Measurements from ENCODE around the gene AAR2.

AAR2 gene

GRCh38 chr20:36254076-36254475 is 17.8 kb downstream of the AAR2 start:
- in situ Hi-C loops (cut with HindIII; ENCODE audit: low pct_ligation_motif_present, low sequenced_read_pairs) = no loop called here
- no peaks in the 10 kb centered on the region for H3K27me3 ChIP-seq (replicated peaks)
- peaks cover 18% of the 10 kb centered on the region for H3K36me3 ChIP-seq (replicated peaks)
- H3K27ac ChIP-seq = no peak overlapping the region
- DNase-seq = no peak
- TF ChIP-seq, protein P1, sequence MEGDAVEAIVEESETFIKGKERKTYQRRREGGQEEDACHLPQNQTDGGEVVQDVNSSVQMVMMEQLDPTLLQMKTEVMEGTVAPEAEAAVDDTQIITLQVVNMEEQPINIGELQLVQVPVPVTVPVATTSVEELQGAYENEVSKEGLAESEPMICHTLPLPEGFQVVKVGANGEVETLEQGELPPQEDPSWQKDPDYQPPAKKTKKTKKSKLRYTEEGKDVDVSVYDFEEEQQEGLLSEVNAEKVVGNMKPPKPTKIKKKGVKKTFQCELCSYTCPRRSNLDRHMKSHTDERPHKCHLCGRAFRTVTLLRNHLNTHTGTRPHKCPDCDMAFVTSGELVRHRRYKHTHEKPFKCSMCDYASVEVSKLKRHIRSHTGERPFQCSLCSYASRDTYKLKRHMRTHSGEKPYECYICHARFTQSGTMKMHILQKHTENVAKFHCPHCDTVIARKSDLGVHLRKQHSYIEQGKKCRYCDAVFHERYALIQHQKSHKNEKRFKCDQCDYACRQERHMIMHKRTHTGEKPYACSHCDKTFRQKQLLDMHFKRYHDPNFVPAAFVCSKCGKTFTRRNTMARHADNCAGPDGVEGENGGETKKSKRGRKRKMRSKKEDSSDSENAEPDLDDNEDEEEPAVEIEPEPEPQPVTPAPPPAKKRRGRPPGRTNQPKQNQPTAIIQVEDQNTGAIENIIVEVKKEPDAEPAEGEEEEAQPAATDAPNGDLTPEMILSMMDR (IDR thresholded peaks at IDR 0.05; ENCODE audit: low read depth, low read length, missing control alignments) = no peak
- no peak overlapping the region for H3K4me3 ChIP-seq (ENCODE audit: low read depth, low read length)

GRCh38 chr20:36255445-36255844 is 19.2 kb downstream of the AAR2 start:
- no peak overlapping the region for H3K27ac ChIP-seq
- no peak for DNase-seq
- TF ChIP-seq, protein P1 (IDR thresholded peaks at IDR 0.05; ENCODE audit: low read depth, low read length, missing control alignments) = no peak
- peaks cover 14% of the 10 kb centered on the region for H3K36me3 ChIP-seq (replicated peaks)
- H3K27me3 ChIP-seq (replicated peaks) = no peaks in the 10 kb centered on the region
- in situ Hi-C loops (cut with HindIII; ENCODE audit: low pct_ligation_motif_present, low sequenced_read_pairs) = no loop called here
- H3K4me3 ChIP-seq (ENCODE audit: low read depth, low read length) = no peak overlapping the region

GRCh38 chr20:36259177-36260061 is 23.1 kb downstream of the AAR2 start:
- TF ChIP-seq, protein P1 (IDR thresholded peaks at IDR 0.05; ENCODE audit: low read depth, low read length, missing control alignments) = no peak
- H3K4me3 ChIP-seq (ENCODE audit: low read depth, low read length) = no peak overlapping the region
- H3K27ac ChIP-seq = no peak overlapping the region
- H3K36me3 ChIP-seq (replicated peaks) = peaks cover 11% of the 10 kb centered on the region
- in situ Hi-C loops (cut with HindIII; ENCODE audit: low pct_ligation_motif_present, low sequenced_read_pairs) = no loop called here
- DNase-seq = no peak
- no peaks in the 10 kb centered on the region for H3K27me3 ChIP-seq (replicated peaks)

DNA sequence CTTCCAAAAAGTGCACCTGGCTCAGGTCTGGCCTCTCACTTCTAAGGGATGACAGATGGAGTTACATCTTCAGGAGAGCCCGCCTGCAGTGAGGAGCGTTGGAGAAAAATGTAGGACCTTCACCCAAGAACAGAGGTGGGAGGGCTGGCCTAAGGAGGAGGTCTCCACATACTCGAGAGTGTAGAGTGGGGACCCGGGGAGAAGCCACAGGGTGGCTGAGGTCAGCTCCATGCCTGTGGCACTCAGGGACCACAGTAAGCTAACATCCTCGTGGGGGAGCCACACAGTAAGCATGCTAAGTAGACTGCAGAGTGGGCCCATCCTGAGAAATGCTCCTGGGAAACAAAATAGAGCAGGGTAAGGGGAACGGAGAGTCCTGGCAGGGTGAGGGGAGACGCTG is 24.0 kb downstream of the AAR2 start:
- Histone ChIP-seq H3K36me3 (replicated peaks) (peaks cover 11% of the 10 kb centered on the region), H3K27me3 (replicated peaks) (no peaks in the 10 kb centered on the region), H3K27ac (no peak overlapping the region), H3K4me3 (ENCODE audit: low read depth, low read length) (no peak overlapping the region)
- DNase-seq = no peak
- in situ Hi-C loops (cut with HindIII; ENCODE audit: low pct_ligation_motif_present, low sequenced_read_pairs) = no loop called here
- TF ChIP-seq, protein P1 (IDR thresholded peaks at IDR 0.05; ENCODE audit: low read depth, low read length, missing control alignments) = no peak

- TF ChIP-seq, protein P1 (IDR thresholded peaks at IDR 0.05; ENCODE audit: low read depth, low read length, missing control alignments) = no peak
- Histone ChIP-seq H3K36me3 (replicated peaks) (peaks cover 6% of the 10 kb centered on the region), H3K4me3 (ENCODE audit: low read depth, low read length) (no peak overlapping the region), H3K27ac (no peak overlapping the region), H3K27me3 (replicated peaks) (no peaks in the 10 kb centered on the region)
- in situ Hi-C loops (cut with HindIII; ENCODE audit: low pct_ligation_motif_present, low sequenced_read_pairs) = no loop called here
- DNase-seq = no peak
Observed at GRCh38 chr20:36261389-36262105, 25.3 kb downstream of the AAR2 start.
